Measurements from ENCODE around the gene POR.

Gene POR

DNA sequence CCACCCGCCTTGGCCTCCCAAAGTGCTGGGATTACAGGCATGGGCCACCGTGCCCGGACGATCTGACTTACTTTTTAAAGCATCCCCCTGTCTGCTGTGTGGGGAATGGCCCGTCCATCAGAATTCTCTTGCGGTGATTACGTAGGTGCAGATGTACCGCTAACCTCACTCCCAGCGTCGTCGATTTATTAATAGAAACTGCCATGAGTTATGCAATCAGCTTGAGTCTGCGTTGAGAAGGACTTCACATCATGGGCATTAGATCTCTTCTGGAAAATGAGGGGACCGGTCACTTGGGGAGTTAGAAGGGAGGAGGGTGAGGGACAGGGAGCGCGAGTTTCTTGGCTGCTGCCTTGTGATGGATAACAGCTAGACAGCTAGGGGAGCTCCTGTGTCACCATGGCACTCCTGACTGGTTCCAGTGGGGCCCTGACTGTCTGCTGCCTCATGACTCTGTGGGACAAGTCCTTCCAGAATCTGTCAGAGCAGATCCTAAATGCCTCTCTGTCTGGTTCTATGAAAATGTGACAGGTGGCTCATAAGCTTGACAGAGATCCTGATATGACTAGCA lies 35.2 kb downstream of the POR start:
- no peak for DNase-seq (ENCODE audit: low read depth in 2 of 2, low spot score in 1 of 2)

GRCh38 chr7:75951506-75951905 lies 36.6 kb downstream of the POR start:
- DNase-seq (ENCODE audit: low read depth in 2 of 2, low spot score in 1 of 2), result no peak

- DNase-seq (ENCODE audit: low read depth in 2 of 2, low spot score in 1 of 2), result no peak
Measured at GRCh38 chr7:75953431-75953830, 38.5 kb downstream of the POR start.

DNA sequence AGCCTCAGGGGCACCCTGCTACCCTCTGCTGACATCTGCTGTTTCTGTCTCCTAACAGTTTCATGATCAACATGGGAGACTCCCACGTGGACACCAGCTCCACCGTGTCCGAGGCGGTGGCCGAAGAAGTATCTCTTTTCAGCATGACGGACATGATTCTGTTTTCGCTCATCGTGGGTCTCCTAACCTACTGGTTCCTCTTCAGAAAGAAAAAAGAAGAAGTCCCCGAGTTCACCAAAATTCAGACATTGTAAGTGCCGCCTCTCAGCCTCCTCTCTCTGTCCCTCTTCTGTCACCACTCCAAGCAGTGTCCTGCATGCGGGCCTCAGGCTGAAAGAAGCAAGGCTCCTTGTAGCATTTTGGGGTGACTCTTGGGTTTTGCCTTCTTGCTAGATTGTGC lies 39.0 kb downstream of the POR start:
- DNase-seq (ENCODE audit: low read depth in 2 of 2, low spot score in 1 of 2), result no peak

DNA sequence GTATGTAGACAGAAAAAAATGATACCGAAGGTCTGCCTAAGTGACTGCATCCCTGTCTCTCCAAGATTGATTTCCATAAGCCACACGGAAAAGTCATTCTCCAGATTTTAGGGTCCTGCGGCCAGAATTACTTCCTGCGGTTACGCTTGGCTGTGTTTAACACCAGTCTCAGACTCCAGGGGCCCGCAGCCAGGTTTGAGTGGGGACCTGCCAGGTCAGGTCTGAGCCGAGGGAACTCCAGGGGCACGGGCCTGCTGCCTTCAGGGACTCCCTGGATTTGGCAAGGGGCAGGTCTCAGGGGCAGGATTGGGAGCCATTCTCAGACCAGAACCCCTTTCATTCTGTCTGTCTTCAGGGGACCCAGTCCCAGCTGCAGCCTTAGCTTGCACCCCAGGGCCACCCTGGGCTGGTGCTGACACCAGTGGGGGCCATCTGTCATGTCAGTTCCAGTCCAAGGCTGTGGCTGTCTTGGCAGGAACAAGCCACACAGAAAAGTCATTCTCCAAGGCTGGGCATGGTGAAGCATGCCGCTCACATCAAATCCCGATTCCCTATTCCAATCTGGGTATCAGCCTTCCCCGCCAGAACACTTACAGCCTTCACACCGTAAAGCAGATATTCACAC lies 40.5 kb downstream of the POR start:
- DNase-seq (ENCODE audit: low read depth in 2 of 2, low spot score in 1 of 2), result no peak

- DNase-seq (ENCODE audit: low read depth in 2 of 2, low spot score in 1 of 2), result no peak
Measured at GRCh38 chr7:75957021-75957736, 42.2 kb downstream of the POR start.

DNA sequence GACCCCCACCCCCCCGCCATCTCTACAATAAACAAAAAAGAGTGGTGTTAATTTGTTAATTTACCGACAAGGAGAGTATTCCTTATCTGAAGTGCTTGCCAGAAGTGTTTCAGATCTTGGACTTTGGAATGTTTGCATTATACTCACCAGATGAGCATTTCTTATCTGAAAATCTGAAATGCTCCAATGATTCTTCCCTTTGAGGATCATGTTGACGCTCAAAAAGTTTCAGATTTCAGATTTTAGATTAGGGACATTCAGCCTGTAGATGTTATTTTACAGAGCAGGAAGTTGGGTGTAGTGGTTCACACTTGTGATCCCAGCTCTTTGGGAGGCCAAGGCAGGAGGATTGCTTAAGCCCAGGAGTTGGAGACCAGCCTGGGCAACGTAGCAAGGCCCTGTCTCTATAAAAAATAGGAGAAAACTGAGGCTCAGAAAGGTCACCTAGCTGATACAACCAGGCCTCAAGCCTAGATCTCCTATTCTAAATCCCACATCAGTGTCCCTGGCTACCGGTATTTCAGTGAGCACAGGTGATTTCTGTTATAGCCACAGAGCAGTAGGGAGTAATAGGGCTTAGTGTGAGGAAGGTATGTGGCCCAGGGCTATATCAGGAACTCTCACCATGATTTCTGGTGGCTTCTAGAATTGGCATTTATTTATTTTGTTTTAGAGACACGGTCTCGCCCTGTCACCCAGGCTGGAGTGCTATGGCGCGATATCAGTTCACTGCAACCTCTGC lies 44.0 kb downstream of the POR start:
- no peak for DNase-seq (ENCODE audit: low read depth in 2 of 2, low spot score in 1 of 2)

GRCh38 chr7:75960372-75960771 lies 45.4 kb downstream of the POR start:
- no peak for DNase-seq (ENCODE audit: low read depth in 2 of 2, low spot score in 1 of 2)

GRCh38 chr7:75961218-75961617 lies 46.3 kb downstream of the POR start:
- DNase-seq (ENCODE audit: low read depth in 2 of 2, low spot score in 1 of 2), result no peak

- no peak for DNase-seq (ENCODE audit: low read depth in 2 of 2, low spot score in 1 of 2)
Measured at GRCh38 chr7:75962607-75963380, 47.8 kb downstream of the POR start.

DNA sequence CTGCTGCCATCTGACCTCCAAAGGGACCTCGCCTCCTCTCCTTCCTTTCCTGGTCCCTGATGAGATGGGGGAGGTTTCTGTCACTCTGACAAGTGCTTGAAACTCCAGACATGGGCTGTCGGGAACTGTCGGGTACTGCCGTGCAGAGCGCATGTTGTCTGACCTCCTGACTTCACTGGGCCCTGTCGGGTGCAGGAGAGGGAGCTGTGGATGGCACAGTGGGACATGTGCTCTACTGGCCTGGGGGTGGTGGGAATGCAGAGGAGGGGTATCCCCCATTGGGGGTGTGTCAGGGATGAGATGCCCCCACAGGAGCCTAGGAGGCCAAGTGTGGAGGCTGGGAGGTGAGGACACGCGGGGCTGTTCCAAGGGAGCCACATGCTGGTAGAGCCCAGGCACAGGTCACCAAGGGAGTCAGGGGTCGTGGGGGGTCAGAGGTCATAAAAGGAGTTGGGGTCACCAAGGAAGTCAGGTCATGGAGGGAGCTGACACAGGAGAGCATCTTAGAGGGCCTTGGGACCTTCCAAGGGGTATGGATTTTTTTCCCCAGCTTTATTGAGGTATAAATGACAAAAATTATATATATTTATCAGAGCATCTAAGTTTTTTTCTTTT lies 48.5 kb downstream of the POR start:
- no peak for DNase-seq (ENCODE audit: low read depth in 2 of 2, low spot score in 1 of 2)

DNA sequence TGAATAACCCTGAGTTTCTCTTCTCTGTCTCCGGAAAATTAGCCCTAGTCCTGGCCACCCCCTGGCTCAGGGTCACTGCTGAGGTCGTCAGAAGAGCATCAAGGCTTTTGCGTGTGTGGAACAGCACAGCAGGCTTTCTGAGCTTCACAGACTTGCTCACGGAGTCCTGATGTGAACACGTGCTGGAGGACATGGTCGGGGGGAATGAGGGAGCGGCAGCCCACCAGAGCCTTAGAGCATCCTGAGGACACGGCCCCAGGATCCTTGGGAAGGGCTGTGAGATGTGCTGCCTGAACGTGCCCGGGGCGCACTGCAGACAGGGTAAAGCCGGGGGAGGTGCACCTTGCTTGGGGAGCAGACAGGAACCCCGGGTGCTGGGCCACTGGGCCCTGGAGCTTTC lies 50.7 kb downstream of the POR start:
- no peak for DNase-seq (ENCODE audit: low read depth in 2 of 2, low spot score in 1 of 2)

GRCh38 chr7:75966190-75966961 lies 51.4 kb downstream of the POR start:
- no peak for DNase-seq (ENCODE audit: low read depth in 2 of 2, low spot score in 1 of 2)

- DNase-seq (ENCODE audit: low read depth in 2 of 2, low spot score in 1 of 2), result no peak
Measured at GRCh38 chr7:75967055-75967454, 52.1 kb downstream of the POR start.

- DNase-seq (ENCODE audit: low read depth in 2 of 2, low spot score in 1 of 2), result no peak
Measured at GRCh38 chr7:75967487-75967997, 52.6 kb downstream of the POR start.

GRCh38 chr7:75968012-75968411 lies 53.1 kb downstream of the POR start:
- DNase-seq (ENCODE audit: low read depth in 2 of 2, low spot score in 1 of 2), result no peak

GRCh38 chr7:75968561-75969001 lies 53.6 kb downstream of the POR start:
- no peak for DNase-seq (ENCODE audit: low read depth in 2 of 2, low spot score in 1 of 2)

- DNase-seq (ENCODE audit: low read depth in 2 of 2, low spot score in 1 of 2), result no peak
Measured at GRCh38 chr7:75969182-75969581, 54.2 kb downstream of the POR start.

DNA sequence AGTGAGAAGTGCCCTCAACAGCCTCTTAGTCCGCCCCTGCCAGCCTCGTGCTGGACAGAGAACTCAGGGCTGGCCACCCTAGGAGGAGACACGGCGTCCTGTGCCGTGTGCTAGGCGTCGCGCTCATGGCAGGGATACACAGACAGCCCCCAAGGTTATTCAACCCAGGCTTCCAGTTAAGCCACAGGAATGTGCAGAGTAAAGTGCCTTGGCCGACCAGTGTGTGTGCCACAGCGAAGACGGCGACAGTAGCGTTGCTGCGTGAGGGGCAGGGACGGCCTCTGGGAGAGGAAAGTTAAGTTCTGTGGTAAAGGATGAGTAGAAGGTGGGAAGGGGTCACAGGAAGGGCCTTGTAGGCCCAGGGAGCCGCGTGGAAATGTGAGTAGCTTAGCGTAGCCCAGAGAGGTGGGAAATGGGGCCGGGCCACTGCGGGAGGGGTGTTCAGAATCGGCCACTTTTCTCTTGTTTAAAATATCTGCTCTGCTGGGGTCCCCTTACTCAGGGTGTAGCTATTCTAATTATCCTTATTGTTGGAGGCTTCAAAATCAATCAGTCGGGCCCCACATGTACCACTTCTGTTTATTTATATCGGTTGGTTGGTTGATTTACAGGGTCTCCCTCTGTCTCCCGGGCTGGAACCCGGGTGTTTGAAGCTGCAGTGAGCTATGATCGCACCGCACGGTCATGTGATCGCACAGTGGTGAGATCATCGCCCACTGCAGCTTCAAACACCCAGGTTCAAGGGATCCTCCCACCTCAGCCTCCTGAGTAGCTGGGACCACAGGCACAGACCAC lies 54.9 kb downstream of the POR start:
- DNase-seq (ENCODE audit: low read depth in 2 of 2, low spot score in 1 of 2), result no peak

All from stimulated activated CD8-positive, alpha-beta memory T cell treated with anti-CD3 and anti-CD28 coated beads, Interleukin-4, amount 100 ng/mL, for 4 hours (primary cell).